ENCODE results near the gene SNX22.
"Not testable (repeated sequence)": the region's sequence is repeated elsewhere in the genome, so short reads cannot be mapped to it uniquely, and the experiment has no call there.

SNX22 gene

DNA sequence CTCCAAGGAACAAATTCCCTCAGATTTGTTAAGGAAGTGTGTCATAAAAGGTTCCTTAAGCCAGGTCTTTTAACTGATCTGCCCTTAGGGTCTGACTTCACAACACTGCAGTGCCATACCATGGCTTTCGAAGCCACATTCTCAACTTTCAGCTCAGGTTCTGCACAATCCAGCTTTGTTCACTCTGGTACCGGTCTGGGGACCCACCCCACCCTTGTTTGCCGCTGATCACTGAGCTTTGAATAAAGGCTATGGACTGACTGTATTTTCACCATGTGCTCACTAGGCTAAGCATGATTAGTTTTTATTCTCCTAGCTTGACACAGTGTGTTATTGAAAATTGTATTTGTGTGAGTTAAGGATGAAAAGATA is 39.9 kb upstream of the SNX22 start:
- no peak overlapping the region for H3K27ac ChIP-seq
- no peak for TF ChIP-seq CTCF (conservative IDR thresholded peaks at IDR 0.05; ENCODE audit: low read depth)
- ChIA-PET CTCF (interaction anchor here (0.6 kb wide), 1 partner anchor 45 kb away, joined by 3 read pairs; no protein-coding TSS in a partner anchor), POLR2A (ENCODE audit: low non-redundant PET) (no interaction called here)
- no peak for DNase-seq (ENCODE audit: low spot score)

- TF ChIP-seq CTCF (conservative IDR thresholded peaks at IDR 0.05; ENCODE audit: low read depth): no peak
- CTCF ChIA-PET: interaction anchor here (0.6 to 0.7 kb wide), 2 partner anchors 11 to 46 kb away, joined by 3 to 8 read pairs; no protein-coding TSS in a partner anchor
- no peak for DNase-seq (ENCODE audit: low spot score)
- POLR2A ChIA-PET (ENCODE audit: low non-redundant PET): no interaction called here
- H3K27ac ChIP-seq: no peak overlapping the region
Observed at GRCh38 chr15:64112073-64112772, 39.3 kb upstream of the SNX22 start.

DNA sequence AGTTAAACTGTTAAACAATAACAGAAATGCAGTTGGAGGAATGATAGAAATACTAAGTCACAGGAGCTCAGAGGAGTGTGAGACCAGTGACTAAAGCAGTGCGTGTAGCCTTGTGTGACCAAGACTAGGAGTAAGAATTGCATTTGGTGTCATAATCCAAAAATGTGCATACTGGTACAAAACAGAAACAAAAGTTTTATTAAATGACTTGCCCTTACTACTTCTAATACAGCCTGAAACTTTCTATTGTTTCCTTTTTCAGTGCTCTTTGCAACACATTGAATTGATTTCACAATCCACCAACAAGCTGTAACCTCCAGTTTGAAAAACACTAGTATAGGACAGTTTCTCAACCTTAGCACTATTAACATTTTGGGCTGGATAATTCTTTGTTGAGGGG is 38.6 kb upstream of the SNX22 start:
- TF ChIP-seq CTCF (conservative IDR thresholded peaks at IDR 0.05; ENCODE audit: low read depth): no peak
- DNase-seq (ENCODE audit: low spot score): no peak
- H3K27ac ChIP-seq: no peak overlapping the region
- CTCF ChIA-PET: interaction anchor here (0.7 kb wide), 1 partner anchor 10 kb away, joined by 8 read pairs; no protein-coding TSS in a partner anchor
- POLR2A ChIA-PET (ENCODE audit: low non-redundant PET): no interaction called here

DNA sequence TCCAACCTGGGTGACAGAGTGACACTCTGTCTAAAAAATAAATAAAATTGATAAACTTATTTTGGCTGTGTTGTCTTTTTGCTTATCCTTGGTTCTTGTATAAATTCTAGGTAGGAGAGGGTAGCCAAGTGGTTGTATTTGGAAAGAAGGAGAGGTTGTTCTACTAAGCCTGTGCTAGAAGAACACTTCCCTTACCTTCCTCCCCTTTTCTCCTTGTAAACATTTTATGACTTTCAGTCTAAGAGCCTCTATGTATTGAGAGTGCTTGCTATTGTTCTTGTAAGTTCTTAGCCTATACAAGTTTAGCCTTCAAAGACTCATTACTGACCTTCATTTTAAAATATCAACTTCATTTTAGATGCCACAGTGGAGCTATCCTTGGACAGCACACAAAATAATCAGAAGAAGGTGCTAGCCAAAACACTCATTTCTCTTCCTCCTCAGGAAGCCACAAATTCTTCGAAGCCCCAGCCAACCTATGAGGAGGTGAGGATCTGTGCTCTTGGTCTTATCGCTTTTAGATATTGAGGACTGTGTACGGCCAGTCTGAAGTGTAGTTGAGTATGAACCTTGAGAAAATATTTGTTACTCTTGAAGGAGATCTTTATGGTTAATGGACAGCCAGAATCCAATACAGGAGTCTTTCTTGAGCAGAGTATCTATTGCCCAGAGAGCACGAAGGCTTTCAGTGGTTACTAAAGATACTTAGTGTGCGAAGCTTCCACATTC is 33.6 kb upstream of the SNX22 start:
- ChIA-PET CTCF (interaction anchor here (1.1 kb wide), 1 partner anchor 13 kb away, joined by 3 read pairs; no protein-coding TSS in a partner anchor), POLR2A (ENCODE audit: low non-redundant PET) (no interaction called here)
- H3K27ac ChIP-seq: no peak overlapping the region
- DNase-seq (ENCODE audit: low spot score): no peak
- TF ChIP-seq CTCF (conservative IDR thresholded peaks at IDR 0.05; ENCODE audit: low read depth): no peak

DNA sequence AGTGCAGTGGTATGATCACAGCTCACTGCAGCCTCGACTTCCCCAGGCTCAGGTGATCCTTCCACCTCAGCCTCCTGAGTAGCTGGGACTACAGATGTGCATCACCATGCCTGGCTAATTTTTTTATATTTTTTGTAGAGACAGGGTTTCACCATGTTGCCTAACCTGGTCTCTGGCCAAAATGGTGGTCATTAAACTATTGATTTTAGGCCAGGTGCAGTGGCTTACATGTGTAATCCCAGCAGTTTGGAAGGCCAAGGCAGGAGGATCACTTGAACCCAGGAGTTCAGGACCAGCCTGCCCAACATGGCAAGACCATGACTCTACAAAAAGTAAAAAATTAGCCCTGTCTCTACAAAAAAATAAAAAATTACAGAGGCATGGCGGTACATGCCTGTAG is 31.2 kb upstream of the SNX22 start:
- H3K27ac ChIP-seq; POLR2A ChIA-PET (ENCODE audit: low non-redundant PET); DNase-seq (ENCODE audit: low spot score); CTCF ChIA-PET: not testable (repeated sequence)

DNA sequence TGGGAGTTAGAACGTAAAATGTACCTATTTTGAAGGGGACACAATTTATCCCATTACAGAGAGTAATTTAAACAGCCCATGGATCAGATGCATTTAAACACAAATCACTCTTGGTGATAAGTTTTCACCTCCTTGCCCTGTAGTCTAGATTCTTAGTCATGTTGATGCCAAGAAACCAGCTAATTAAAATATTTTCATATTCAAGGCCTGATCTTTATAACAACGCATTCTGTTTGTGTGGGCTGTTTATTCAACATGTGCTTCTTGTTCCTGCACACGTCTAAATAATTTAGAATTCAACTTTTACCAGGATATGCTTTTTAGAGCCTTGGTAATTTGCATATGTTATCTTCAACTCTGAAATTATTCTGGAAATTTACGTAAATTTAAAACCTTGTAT is 29.9 kb upstream of the SNX22 start:
- H3K27ac ChIP-seq: no peak overlapping the region
- no peak for DNase-seq (ENCODE audit: low spot score)
- ChIA-PET CTCF (no interaction called here), POLR2A (ENCODE audit: low non-redundant PET) (no interaction called here)
- no peak for TF ChIP-seq CTCF (conservative IDR thresholded peaks at IDR 0.05; ENCODE audit: low read depth)

DNA sequence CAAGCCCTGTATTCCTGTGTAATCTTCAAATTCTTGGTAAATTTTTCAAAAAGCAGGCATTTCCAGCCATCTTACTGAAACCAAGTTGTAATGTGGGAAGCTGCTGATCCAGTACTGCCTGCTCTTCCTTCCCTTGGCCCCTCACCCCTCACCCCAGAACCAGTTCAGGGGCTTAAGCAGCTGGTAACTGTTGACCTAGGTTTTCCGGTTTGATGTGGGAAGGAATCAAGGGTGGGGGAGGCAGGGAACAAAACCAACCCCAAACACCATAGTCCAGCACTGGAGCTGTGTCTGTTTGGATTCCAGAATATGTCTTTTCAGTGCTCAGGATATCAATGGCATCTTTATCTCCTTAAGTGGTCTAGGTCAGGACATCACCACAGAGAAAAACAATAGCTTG is 29.1 kb upstream of the SNX22 start:
- ChIA-PET POLR2A (ENCODE audit: low non-redundant PET) (no interaction called here), CTCF (interaction anchor here (1.0 kb wide), 1 partner anchor 9 kb away, joined by 3 read pairs; no protein-coding TSS in a partner anchor)
- H3K27ac ChIP-seq: no peak overlapping the region
- TF ChIP-seq CTCF (conservative IDR thresholded peaks at IDR 0.05; ENCODE audit: low read depth): no peak
- DNase-seq (ENCODE audit: low spot score): no peak
